H9 (cell line): Measurements from ENCODE around the gene PRPF8. TPM values are rescaled to one million over a fixed set of nuclear protein-coding genes. Genes with fewer than 3 reads are reported as not detected.

Experiments
- DNase-seq: peaks from one replicate; pipeline ENCODE4 v3.0.0-alpha.2; 2017
- H2AFZ ChIP-seq: one replicate; pipeline ENCODE4 v1.6.1; 2013; ENCODE audit warnings: mild to moderate bottlenecking, low read length, control low read depth, moderate library complexity
- H2AK5ac ChIP-seq: 2 replicates; pipeline ENCODE4 v1.6.1; 2013; ENCODE audit warnings: low read length, control low read depth, mixed read lengths; ENCODE audit not compliant: insufficient read length
- H2BK120ac ChIP-seq: one replicate; pipeline ENCODE4 v1.6.1; 2013; ENCODE audit warnings: low read depth, mild to moderate bottlenecking, low read length, control low read depth, inconsistent platforms; ENCODE audit not compliant: poor library complexity, severe bottlenecking
- H2BK12ac ChIP-seq: 2 replicates; pipeline ENCODE4 v1.6.1; 2013; ENCODE audit warnings: low read length, control low read depth, mixed read lengths, low read depth; ENCODE audit not compliant: insufficient read length
- H2BK15ac ChIP-seq: 2 replicates; pipeline ENCODE4 v1.6.1; 2013; ENCODE audit warnings: low read depth, low read length, control low read depth
- H2BK20ac ChIP-seq: one replicate; pipeline ENCODE4 v1.6.1; 2013; ENCODE audit warnings: low read depth, mild to moderate bottlenecking, low read length, control low read depth, inconsistent platforms; ENCODE audit not compliant: poor library complexity, severe bottlenecking
- H2BK5ac ChIP-seq: 2 replicates; pipeline ENCODE4 v1.6.1; 2013; ENCODE audit warnings: low read length, control low read depth, mixed read lengths; ENCODE audit not compliant: insufficient read length
- H3K14ac ChIP-seq: 2 replicates; pipeline ENCODE4 v1.6.1; 2013; ENCODE audit warnings: low read length, control low read depth; ENCODE audit not compliant: insufficient read depth
- H3K18ac ChIP-seq: 2 replicates; pipeline ENCODE4 v1.6.1; 2013; ENCODE audit warnings: low read depth, mild to moderate bottlenecking, mixed read lengths, low read length, control low read depth; ENCODE audit not compliant: insufficient read length
- H3K23ac ChIP-seq: 2 replicates; pipeline ENCODE4 v1.6.1; 2013; ENCODE audit warnings: low read length, control low read depth, mixed read lengths, low read depth; ENCODE audit not compliant: insufficient read length
- H3K23me2 ChIP-seq: 2 replicates; pipeline ENCODE4 v1.6.1; 2013; ENCODE audit warnings: low read depth, mild to moderate bottlenecking, mixed read lengths, low read length, control low read depth; ENCODE audit not compliant: insufficient read length, poor library complexity, severe bottlenecking
- H3K27ac ChIP-seq: 2 replicates; pipeline ENCODE4 v1.5.1; 2013; ENCODE audit warnings: low read length, control low read depth, mixed read lengths, low read depth; ENCODE audit not compliant: insufficient read length
- H3K27me3 ChIP-seq: 2 replicates; pipeline ENCODE4 v1.6.1; 2013; ENCODE audit warnings: low read length, control low read depth, inconsistent platforms; ENCODE audit not compliant: insufficient read depth
- H3K4ac ChIP-seq: 2 replicates; pipeline ENCODE4 v1.6.1; 2013; ENCODE audit warnings: low read depth, mild to moderate bottlenecking, control low read depth, inconsistent platforms, low read length, moderate library complexity
- H3K4me1 ChIP-seq: 2 replicates; pipeline ENCODE4 v1.6.1; 2013; ENCODE audit warnings: low read length, control low read depth, inconsistent platforms; ENCODE audit not compliant: insufficient read depth
- H3K4me2 ChIP-seq: 2 replicates; pipeline ENCODE4 v1.6.1; 2013; ENCODE audit warnings: low read length, control low read depth, mixed read lengths; ENCODE audit not compliant: insufficient read length, insufficient read depth
- H3K56ac ChIP-seq: 2 replicates; pipeline ENCODE4 v1.6.1; 2013; ENCODE audit warnings: low read depth, mild to moderate bottlenecking, mixed read lengths, low read length, control low read depth; ENCODE audit not compliant: insufficient read length
- H3K79me1 ChIP-seq: 2 replicates; pipeline ENCODE4 v1.6.1; 2013; ENCODE audit warnings: low read depth, mild to moderate bottlenecking, moderate library complexity, low read length, control low read depth, inconsistent platforms; ENCODE audit not compliant: insufficient read depth, poor library complexity, severe bottlenecking
- H3K79me2 ChIP-seq: 2 replicates; pipeline ENCODE4 v1.6.1; 2013; ENCODE audit warnings: low read length, control low read depth, inconsistent platforms; ENCODE audit not compliant: insufficient read depth
- H3K9ac ChIP-seq: 2 replicates; pipeline ENCODE4 v1.6.1; 2013; ENCODE audit warnings: low read length, control low read depth, mixed read lengths; ENCODE audit not compliant: insufficient read length; ENCODE audit errors: extremely low read depth
- H3K9me3 ChIP-seq: one replicate; pipeline ENCODE4 v1.6.1; 2013; ENCODE audit warnings: low read depth, low read length, inconsistent platforms; ENCODE audit not compliant: control insufficient read depth
- H3T11ph ChIP-seq: one replicate; pipeline ENCODE4 v1.6.1; 2013; ENCODE audit warnings: mild to moderate bottlenecking, low read length, control low read depth, inconsistent platforms
- H4K20me1 ChIP-seq: one replicate; pipeline ENCODE4 v1.6.1; 2013; ENCODE audit not compliant: control insufficient read depth, insufficient read length, insufficient read depth
- H4K5ac ChIP-seq: 2 replicates; pipeline ENCODE4 v1.6.1; 2013; ENCODE audit warnings: low read depth, mild to moderate bottlenecking, mixed read lengths, low read length, control low read depth; ENCODE audit not compliant: insufficient read length
- H4K8ac ChIP-seq: replicated peaks from 2 replicates; pipeline ENCODE4 v1.6.1; 2013; ENCODE audit warnings: low read length, control low read depth, mixed read lengths, low read depth; ENCODE audit not compliant: insufficient read length
- H4K91ac ChIP-seq: 2 replicates; pipeline ENCODE4 v1.6.1; 2013; ENCODE audit warnings: low read depth, mild to moderate bottlenecking, moderate library complexity, mixed read lengths, low read length, control low read depth; ENCODE audit not compliant: insufficient read length
- H3K27ac Mint-ChIP-seq, 3 experiments: 2 replicates in 2 of 3; 3 replicates in 1 of 3; pipeline ENCODE4 v1.8.0; 2020 to 2021; ENCODE audit warnings: mixed read lengths in 3 of 3, mild to moderate bottlenecking in 1 of 3, moderate library complexity in 1 of 3
- H3K27me3 Mint-ChIP-seq: 2 replicates; pipeline ENCODE4 v1.8.0; 2021; ENCODE audit warnings: low read depth, mild to moderate bottlenecking, moderate library complexity, mixed read lengths
- H3K36me3 Mint-ChIP-seq, 3 experiments: 2 replicates in 2 of 3; 3 replicates in 1 of 3; pipeline ENCODE4 v1.8.0; 2020 to 2021; ENCODE audit warnings: low read depth in 3 of 3, mixed read lengths in 3 of 3; ENCODE audit not compliant: insufficient read depth in 1 of 3
- H3K4me1 Mint-ChIP-seq, 2 experiments: 2 replicates each; pipeline ENCODE4 v1.8.0; 2020; ENCODE audit warnings: mixed read lengths in 2 of 2
- H3K4me3 Mint-ChIP-seq, 2 experiments: 2 replicates in 1 of 2; 3 replicates in 1 of 2; pipeline ENCODE4 v1.8.0; 2020 to 2021; ENCODE audit warnings: mild to moderate bottlenecking in 2 of 2, mixed read lengths in 2 of 2, moderate library complexity in 1 of 2
- H3K9me3 Mint-ChIP-seq, 2 experiments: 2 replicates in 1 of 2; 3 replicates in 1 of 2; pipeline ENCODE4 v1.8.0; 2020; ENCODE audit warnings: mild to moderate bottlenecking in 2 of 2, mixed read lengths in 2 of 2, moderate library complexity in 1 of 2
- WGBS: extraction: QIAGEN DNeasy Blood & Tissue Kit; methylation state at CpG from one replicate; pipeline ENCODE4 v1.1.7; 2013; ENCODE audit warnings: missing lambda C conversion rate, low lambda C conversion rate, mixed read lengths; ENCODE audit not compliant: insufficient read length; ENCODE audit errors: extremely low coverage; 5-methylcytosine and 5-hydroxymethylcytosine counted together
- total RNA-seq: library from RNA; stranded (reverse); gene quantifications from 2 replicates; pipeline ENCODE4 v1.2.1, GENCODE V29; 2021
- TF ChIP-seq, protein P1 (sequence below): fragments of 200-600 bp; sonication (generic); conservative IDR thresholded peaks from 3 replicates; pipeline ENCODE4 v1.8.0; 2021; ENCODE audit warnings: antibody characterized with exemption, mild to moderate bottlenecking

The PRPF8 gene
- total RNA-seq, 1 experiment from 2014 or later: 408 TPM

GRCh38 chr17:1617620-1618174 is 67.0 kb downstream of the PRPF8 start:
- Histone ChIP-seq H3K23ac (no peak overlapping the region), H3K4me1 (no peaks in the 10 kb centered on the region), H3K4me2 (no peak overlapping the region), H2BK20ac (no peak overlapping the region), H3T11ph (no peak overlapping the region), H2BK120ac (no peak overlapping the region), H3K56ac (no peak overlapping the region), H2AK5ac (no peak overlapping the region), H3K9me3 (no peaks in the 10 kb centered on the region), H3K27ac (no peak overlapping the region), H2BK15ac (no peak overlapping the region), H4K20me1 (no peaks in the 10 kb centered on the region), H2BK5ac (no peak overlapping the region), H4K91ac (no peak overlapping the region), H3K79me2 (no peaks in the 10 kb centered on the region; the same call in 1 of the 2 replicates), H4K8ac (no peak overlapping the region), H3K79me1 (no peaks in the 10 kb centered on the region), H3K27me3 (no peaks in the 10 kb centered on the region), H3K4ac (no peak overlapping the region), H3K14ac (no peak overlapping the region; the same call in 1 of the 2 replicates), H2AFZ (no peak overlapping the region), H2BK12ac (no peak overlapping the region), H4K5ac (no peak overlapping the region), H3K18ac (no peak overlapping the region), H3K9ac (no peak overlapping the region), H3K23me2 (no peaks in the 10 kb centered on the region)
- Mint-ChIP-seq H3K27ac (peak overlapping the region in 1 of 3 experiments; percentile 69; a peak in 3 of 7 replicates), H3K36me3 (peaks cover 7 to 10% (median 7%) of the 10 kb centered on the region in 3 experiments; a peak in 6 of 7 replicates), H3K9me3 (no peaks in the 10 kb centered on the region), H3K4me3 (no peak overlapping the region), H3K4me1 (peaks cover 6% of the 10 kb centered on the region in 2 experiments), H3K27me3 (no peaks in the 10 kb centered on the region)
- no CpG with 5 or more reads among the region's 20 CpGs for WGBS
- no peak for DNase-seq
- TF ChIP-seq, protein P1, sequence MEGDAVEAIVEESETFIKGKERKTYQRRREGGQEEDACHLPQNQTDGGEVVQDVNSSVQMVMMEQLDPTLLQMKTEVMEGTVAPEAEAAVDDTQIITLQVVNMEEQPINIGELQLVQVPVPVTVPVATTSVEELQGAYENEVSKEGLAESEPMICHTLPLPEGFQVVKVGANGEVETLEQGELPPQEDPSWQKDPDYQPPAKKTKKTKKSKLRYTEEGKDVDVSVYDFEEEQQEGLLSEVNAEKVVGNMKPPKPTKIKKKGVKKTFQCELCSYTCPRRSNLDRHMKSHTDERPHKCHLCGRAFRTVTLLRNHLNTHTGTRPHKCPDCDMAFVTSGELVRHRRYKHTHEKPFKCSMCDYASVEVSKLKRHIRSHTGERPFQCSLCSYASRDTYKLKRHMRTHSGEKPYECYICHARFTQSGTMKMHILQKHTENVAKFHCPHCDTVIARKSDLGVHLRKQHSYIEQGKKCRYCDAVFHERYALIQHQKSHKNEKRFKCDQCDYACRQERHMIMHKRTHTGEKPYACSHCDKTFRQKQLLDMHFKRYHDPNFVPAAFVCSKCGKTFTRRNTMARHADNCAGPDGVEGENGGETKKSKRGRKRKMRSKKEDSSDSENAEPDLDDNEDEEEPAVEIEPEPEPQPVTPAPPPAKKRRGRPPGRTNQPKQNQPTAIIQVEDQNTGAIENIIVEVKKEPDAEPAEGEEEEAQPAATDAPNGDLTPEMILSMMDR: no peak
